ENCODE measurements around the gene HOXA10.

- TF ChIP-seq CTCF (IDR thresholded peaks at IDR 0.05; ENCODE audit: poor library complexity) (no peak), EZH2phosphoT487 (IDR thresholded peaks at IDR 0.05; ENCODE audit: low read depth, severe bottlenecking, unreplicated experiment) (no peak), EZH2 (IDR thresholded peaks at IDR 0.05; ENCODE audit: borderline replicate concordance) (no peak)
Measured at GRCh38 chr7:27138472-27138871, 35.6 kb downstream of the HOXA10 start.
